HG03469 (cell line): Measurements from ENCODE around the gene RARG.
A peak's percentile ranks its signal among the peaks of the same experiment; 100 is the strongest.

ENCODE experiments used
- ATAC-seq: cut with Tn5 transposase; IDR thresholded peaks from one replicate; pipeline ENCODE4 v1.9.1; 2021; ENCODE audit warnings: mild to moderate bottlenecking, moderate library complexity, moderate number of reproducible peaks; ENCODE audit not compliant: unreplicated experiment

The RARG gene

GRCh38 chr12:53231921-53232645, at the start of gene RARG:
Gene RARG, minus strand, starts transcription at chr12:53232209. Its CDS starts 4,664 bp downstream, at chr12:53227545.
- ATAC-seq = no peak

DNA sequence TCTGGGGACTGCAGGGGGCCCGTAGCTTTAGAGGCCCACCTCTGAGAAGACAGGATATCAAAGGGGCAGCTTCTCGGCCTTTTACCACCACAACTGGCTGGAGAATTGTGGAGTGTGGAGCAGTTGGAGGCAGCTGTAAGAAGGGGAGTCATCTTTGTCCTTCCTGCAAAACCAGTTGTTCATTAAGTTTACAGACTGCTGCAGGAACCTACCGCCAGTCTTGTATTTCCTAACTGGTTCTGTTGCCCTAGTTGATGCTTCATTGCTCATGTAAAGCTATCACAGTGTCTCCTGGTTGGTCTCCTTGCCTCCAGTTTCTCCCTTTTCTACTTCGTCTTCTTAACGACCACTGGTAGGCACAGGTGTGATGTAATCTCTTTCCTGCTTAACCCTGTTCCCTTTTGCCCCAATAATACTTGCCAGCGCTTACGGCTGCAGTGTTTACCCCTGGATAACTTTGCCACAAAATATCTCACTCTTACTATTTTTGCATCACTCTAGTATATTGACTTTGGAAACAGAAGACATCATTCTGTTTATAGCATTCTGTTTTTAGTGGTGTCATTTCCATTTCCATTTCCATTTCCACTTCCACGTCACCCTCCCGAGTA, 48.0 kb upstream of the RARG start:
- ATAC-seq = no peak

- ATAC-seq = no peak
Observed at GRCh38 chr12:53279283-53279869, 47.4 kb upstream of the RARG start.

DNA sequence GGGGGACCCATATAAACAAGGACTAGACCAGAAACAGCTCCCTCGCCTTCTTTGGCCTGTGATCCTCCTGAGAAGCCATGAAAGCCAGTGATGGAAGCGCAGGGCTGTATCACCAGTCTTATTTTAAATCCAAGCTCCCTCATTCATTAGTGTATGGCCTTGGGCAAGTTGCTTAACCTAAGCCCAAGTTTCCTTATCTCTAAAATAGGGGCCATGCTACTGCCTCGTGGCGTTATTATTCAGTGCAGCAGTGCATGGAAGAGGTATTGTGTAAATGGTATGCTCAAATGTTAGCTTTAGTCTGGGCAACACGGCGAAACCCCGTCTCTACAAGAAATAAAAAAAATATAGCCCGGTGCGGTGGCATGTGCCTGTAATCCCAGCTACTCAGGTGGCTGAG, 46.0 kb upstream of the RARG start:
- ATAC-seq = no peak

GRCh38 chr12:53276511-53276910, 44.5 kb upstream of the RARG start:
- no peak for ATAC-seq

- no peak for ATAC-seq
Observed at GRCh38 chr12:53274445-53274844, 42.4 kb upstream of the RARG start.

DNA sequence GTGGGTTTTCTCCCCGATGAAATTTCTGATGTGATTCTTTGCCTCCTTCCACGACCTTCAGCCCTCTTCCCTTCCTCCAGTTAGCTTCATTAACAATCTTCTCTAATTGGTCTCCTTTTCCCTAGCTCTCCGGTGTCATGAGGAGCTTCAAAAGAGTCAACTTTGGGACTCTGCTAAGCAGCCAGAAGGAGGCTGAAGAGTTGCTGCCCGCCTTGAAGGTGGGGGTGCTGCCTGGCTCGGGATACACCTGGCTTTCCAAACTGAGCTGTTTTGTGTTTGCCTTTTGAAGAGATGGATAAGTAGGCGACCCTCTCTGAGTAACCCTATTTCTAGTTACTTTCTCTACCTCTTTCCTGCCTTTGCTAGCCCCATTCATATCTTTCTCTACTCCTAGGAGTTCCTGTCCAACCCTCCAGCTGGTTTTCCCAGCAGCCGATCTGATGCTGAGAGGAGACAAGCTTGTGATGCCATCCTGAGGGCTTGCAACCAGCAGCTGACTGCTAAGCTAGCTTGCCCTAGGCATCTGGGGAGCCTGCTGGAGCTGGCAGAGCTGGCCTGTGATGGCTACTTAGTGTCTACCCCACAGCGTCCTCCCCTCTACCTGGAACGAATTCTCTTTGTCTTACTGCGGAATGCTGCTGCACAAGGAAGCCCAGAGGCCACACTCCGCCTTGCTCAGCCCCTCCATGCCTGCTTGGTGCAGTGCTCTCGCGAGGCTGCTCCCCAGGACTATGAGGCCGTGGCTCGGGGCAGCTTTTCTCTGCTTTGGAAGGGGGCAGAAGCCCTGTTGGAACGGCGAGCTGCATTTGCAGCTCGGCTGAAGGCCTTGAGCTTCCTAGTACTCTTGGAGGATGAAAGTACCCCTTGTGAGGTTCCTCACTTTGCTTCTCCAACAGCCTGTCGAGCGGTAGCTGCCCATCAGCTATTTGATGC, 36.9 kb upstream of the RARG start:
- ATAC-seq = no peak

DNA sequence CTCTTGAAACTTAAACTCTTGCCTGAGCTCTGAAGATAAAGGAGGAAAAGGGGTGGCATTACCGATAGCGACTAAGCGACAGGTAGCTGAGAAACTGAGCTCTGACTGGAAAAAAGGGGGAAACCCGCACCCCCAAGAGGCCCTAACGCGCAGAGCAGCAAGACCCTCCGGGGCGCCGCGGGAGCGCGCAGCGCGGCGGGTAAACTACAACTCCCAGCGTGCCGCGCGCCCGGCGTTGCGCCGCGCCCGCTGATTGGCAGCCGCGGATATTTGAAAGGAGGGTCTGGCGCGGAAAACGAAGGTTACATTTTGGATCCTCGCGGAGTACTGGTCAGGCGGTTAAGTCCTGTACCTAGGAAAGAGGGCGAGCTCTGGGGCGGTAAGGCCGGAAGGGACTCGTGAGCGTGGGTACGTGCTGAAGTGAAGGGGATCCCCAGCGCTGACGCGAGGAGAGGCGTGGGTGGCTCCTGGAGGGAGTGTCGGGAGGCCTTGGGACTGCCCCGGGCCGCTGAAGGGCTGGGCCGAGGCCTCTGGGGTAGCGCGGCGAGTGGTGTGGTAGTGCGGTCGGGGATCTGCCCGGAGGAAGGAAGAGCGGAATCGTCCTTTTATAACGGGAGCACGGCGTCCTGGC, 36.1 kb upstream of the RARG start, which contains the start of gene ESPL1:
Gene ESPL1, plus strand, starts transcription at position 301 of the 631 bp plus-strand sequence. CDS start 468 bp downstream, outside the sequence.
- ATAC-seq = peak; percentile 52

- ATAC-seq = no peak
Observed at GRCh38 chr12:53267306-53267998, 35.4 kb upstream of the RARG start.

GRCh38 chr12:53265783-53266182, 33.8 kb upstream of the RARG start:
- ATAC-seq = no peak

GRCh38 chr12:53259891-53260290, 27.9 kb upstream of the RARG start:
- ATAC-seq = no peak

DNA sequence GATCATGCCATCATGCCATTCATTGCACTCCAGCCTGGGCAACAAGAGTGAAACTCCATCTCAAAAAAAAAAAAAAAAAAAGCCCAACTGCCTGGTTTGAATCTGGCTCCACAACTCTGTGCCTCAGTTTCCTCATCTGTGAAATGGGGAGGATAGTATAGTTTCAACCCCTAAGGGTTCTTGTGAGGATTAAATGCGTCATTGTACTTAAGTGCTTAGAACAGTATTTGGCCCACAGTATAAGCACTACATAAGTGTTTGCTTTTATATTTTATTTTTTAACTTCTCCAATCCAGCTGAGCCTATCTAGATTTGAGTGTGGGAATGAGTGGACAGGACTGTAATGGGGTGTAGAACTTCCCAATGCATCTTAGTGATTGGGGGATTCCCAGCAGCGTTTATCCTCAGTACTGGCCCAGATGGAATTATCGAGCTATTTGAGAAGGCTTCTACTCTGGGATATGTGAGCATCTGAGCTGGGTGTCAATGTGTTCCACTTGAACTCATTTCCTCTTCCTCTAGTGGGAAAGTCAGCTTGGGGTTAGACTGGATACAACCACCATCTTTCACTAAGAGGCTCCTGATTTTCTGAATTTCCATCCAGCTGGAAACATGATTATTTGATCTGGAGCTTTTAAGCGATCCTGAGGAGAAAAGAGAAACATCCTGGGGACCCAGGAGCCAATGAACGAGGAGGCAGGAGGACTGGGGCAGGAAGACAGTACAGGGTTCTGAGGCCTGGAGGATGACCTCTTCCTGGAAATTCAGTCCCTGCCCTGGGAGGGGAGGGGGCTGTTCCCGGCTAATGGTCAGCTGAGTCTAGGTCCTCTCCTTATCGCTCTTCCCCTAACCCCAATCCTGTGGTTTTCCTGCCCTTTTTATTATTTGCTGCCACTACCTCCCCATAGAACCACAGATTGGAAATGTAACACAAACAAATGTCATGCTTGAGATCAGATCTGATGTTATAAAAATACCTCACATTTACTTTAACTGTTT, 26.8 kb upstream of the RARG start:
- ATAC-seq = no peak

DNA sequence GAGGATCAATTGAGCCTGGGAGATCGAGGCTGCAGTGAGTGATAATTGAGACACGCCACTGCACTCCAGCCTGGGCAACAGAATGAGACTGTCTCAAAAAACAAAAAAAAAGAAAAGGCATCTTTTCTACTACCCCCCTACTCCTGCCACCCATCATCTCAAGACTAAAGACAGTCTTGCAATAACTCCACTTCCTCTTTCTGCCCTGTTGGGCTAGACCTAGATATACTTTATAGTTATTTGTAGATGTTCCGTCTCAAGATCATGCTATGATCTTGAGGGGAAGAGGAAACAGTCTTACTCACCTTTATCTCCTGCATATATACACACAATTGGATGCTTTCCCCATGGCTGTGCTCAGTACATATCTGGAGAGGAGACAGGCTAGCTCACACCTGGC, 24.0 kb upstream of the RARG start:
- ATAC-seq = no peak

- ATAC-seq = no peak
Observed at GRCh38 chr12:53254816-53255545, 23.0 kb upstream of the RARG start.

GRCh38 chr12:53253298-53253697, 21.3 kb upstream of the RARG start:
- ATAC-seq = no peak

DNA sequence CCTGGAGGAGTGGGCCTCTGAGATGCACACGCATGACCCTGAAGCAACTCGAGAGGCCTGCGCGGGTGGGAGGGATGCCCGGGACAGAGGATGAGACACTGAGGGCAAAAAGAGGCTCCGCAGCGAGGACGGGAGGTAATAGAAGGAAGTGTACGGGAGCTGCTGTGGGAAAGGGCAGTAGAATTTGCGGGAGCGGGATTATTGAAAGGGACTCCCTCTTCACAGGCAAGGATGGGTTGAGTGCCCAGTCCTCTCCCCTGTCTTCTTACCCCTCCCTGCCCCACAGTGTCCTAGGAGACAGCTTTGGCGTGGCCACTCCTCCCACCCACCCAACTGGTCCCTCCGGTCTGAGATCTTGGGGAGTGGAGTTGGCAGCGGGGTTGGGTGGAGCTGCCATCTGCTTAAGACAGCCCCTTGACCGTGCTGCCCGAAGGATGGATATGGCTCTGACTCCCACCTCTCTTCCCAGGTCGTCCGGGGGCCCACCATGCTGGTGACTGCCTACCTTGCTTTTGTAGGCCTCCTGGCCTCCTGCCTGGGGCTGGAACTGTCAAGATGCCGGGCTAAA, 20.4 kb upstream of the RARG start:
- no peak for ATAC-seq

DNA sequence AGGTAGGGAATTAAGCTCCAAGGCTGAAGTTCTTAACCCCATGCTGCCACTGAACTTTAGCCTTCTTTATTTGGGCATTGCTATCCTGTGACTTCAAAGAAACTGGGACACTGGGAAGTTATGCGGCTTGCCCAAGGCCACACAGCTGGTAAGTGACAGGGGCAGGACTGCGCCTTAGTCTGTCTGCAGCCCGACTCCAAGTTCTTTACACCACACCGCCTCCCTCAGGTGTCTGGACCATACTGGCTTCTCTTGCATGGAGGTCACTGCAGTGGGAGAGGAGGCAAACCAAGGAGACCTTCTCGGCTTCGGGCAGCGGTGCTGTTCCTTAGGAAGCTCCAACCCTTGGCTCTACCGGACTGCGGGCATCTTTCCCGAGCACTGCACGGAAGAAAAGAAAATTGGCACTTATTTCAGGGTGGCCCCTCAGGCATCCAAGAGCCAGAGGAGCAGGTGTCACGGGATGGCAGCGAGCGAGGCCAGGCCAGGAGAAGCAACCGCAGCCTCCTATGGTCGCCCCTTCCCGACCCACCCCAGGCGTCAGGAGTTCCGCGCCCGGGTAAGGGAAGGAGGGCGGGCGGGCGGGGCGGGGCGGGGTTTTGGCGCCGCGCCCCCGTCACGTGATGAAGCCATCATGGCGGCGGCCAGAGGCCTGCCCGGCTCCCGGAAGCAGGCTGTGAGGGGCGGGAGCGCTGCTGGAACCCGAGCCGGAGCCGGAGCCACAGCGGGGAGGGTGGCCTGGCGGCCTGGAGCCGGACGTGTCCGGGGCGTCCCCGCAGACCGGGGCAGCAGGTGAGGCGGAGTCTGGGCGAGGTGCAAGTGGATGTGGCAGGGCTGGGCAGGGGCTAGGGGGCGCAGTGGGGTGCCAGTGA, 19.7 kb upstream of the RARG start:
- no peak for ATAC-seq
